Ascending aorta (tissue), 2 donors: ENCODE measurements around the gene PGAP3. TPM values are rescaled to one million over a fixed set of nuclear protein-coding genes. Genes with fewer than 3 reads are reported as not detected.

Experiments
- DNase-seq, 2 donors: peaks; one replicate each; pipeline ENCODE4 v3.0.0-alpha.2; 2019; ENCODE audit warnings: low spot score in 2 of 2
- H3K27ac ChIP-seq, 2 donors: fragments of 200-600 bp; sonication (generic); one replicate each; pipeline ENCODE4 v1.5.1; 2016 to 2017; ENCODE audit warnings: mild to moderate bottlenecking in 1 of 2
- H3K27me3 ChIP-seq: fragments of 200-600 bp; sonication (generic); one replicate; pipeline ENCODE4 v1.5.1; 2017
- H3K36me3 ChIP-seq, 2 donors: fragments of 200-600 bp; sonication (generic); one replicate each; pipeline ENCODE4 v1.5.1; 2016
- H3K4me1 ChIP-seq, 2 donors: fragments of 200-600 bp; sonication (generic); one replicate each; pipeline ENCODE4 v1.5.1; 2016 to 2017; ENCODE audit warnings: mild to moderate bottlenecking in 1 of 2
- H3K4me3 ChIP-seq, 2 donors: fragments of 200-600 bp; sonication (generic); one replicate each; pipeline ENCODE4 v1.5.1; 2016 to 2017; ENCODE audit warnings: mild to moderate bottlenecking in 1 of 2
- H3K9me3 ChIP-seq, 2 donors: fragments of 200-600 bp; sonication (generic); one replicate each; pipeline ENCODE4 v1.5.1; 2016
- intact Hi-C: fragments of 100-400 bp; cut with DNase I; formaldehyde crosslinking; loops from one replicate; pipeline ENCODE4 v1.15.1; 2023
- total RNA-seq: library from RNA; depleted of rRNA; stranded (reverse); fragments of >200 nt; gene quantifications from one replicate; pipeline ENCODE4 v1.1.0, GENCODE V29; 2016
- TF ChIP-seq, protein P1 (sequence below), 3 experiments: fragments of 200-600 bp in 2 of 3; fragments of 450-650 bp in 1 of 3; sonication (generic) in 2 of 3; IDR thresholded peaks; one replicate each; pipeline ENCODE4 v1.5.1; 2016 to 2019; ENCODE audit warnings: antibody characterized with exemption in 3 of 3, mild to moderate bottlenecking in 1 of 3, moderate library complexity in 1 of 3

PGAP3 gene
- total RNA-seq, 1 donor from 2014 or later: 29.5 TPM

GRCh38 chr17:39647256-39647655 lies 40.6 kb downstream of the PGAP3 start:
- no peaks in the 10 kb centered on the region for H3K36me3 ChIP-seq
- intact Hi-C loops: no loop called here

DNA sequence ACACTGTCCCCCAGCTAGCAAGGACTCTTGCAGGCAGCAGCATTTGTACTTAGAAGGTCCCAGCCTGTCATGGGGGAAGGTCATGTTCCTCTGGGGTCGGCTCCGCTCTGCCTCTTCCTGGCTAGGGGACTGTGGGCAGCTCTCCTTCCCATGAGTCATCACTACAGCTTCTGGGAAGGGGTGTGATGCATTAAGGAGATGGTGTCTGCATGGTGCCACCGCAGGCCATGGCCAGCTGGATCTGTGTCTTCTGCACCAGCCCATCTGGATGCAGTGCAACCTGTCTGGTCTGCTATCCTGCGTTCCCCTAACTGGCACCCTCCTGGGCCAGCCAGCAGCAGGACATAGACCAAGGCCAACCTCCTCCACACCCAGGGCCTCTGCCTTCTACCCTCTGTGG lies 44.6 kb downstream of the PGAP3 start:
- Histone ChIP-seq H3K36me3 (no peaks in the 10 kb centered on the region), H3K4me1 (peaks cover 2 to 13% of the 10 kb centered on the region in 2 donors), H3K27ac (no peak overlapping the region), H3K9me3 (no peaks in the 10 kb centered on the region), H3K27me3 (no peaks in the 10 kb centered on the region), H3K4me3 (no peak overlapping the region)
- no peak for DNase-seq
- TF ChIP-seq, protein P1, sequence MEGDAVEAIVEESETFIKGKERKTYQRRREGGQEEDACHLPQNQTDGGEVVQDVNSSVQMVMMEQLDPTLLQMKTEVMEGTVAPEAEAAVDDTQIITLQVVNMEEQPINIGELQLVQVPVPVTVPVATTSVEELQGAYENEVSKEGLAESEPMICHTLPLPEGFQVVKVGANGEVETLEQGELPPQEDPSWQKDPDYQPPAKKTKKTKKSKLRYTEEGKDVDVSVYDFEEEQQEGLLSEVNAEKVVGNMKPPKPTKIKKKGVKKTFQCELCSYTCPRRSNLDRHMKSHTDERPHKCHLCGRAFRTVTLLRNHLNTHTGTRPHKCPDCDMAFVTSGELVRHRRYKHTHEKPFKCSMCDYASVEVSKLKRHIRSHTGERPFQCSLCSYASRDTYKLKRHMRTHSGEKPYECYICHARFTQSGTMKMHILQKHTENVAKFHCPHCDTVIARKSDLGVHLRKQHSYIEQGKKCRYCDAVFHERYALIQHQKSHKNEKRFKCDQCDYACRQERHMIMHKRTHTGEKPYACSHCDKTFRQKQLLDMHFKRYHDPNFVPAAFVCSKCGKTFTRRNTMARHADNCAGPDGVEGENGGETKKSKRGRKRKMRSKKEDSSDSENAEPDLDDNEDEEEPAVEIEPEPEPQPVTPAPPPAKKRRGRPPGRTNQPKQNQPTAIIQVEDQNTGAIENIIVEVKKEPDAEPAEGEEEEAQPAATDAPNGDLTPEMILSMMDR (IDR thresholded peaks at IDR 0.05): no peak
- intact Hi-C loops: no loop called here

More at GRCh38 chr17:39647256-39647655, 40.6 kb downstream of the PGAP3 start:
- no peak overlapping the region for H3K4me3 ChIP-seq
- no peaks in the 10 kb centered on the region for H3K9me3 ChIP-seq
- no peaks in the 10 kb centered on the region for H3K27me3 ChIP-seq
- no peak overlapping the region for H3K27ac ChIP-seq
- no peak for DNase-seq
- no peaks in the 10 kb centered on the region for H3K4me1 ChIP-seq
- TF ChIP-seq, protein P1 (IDR thresholded peaks at IDR 0.05): no peak

- Histone ChIP-seq H3K4me3 (no peak overlapping the region), H3K4me1 (peaks cover 6 to 18% of the 10 kb centered on the region in 2 donors), H3K27ac (no peak overlapping the region), H3K36me3 (no peaks in the 10 kb centered on the region), H3K9me3 (no peaks in the 10 kb centered on the region), H3K27me3 (no peaks in the 10 kb centered on the region)
- TF ChIP-seq, protein P1 (IDR thresholded peaks at IDR 0.05): no peak
- no peak for DNase-seq
- intact Hi-C loops: no loop called here
Measured at GRCh38 chr17:39642291-39643074, 45.4 kb downstream of the PGAP3 start.

- Histone ChIP-seq H3K9me3 (no peaks in the 10 kb centered on the region), H3K4me1 (peaks cover 6 to 18% of the 10 kb centered on the region in 2 donors), H3K27ac (no peak overlapping the region), H3K27me3 (no peaks in the 10 kb centered on the region), H3K4me3 (no peak overlapping the region), H3K36me3 (no peaks in the 10 kb centered on the region)
- no peak for DNase-seq
- TF ChIP-seq, protein P1 (IDR thresholded peaks at IDR 0.05): no peak
- intact Hi-C loops: no loop called here
Measured at GRCh38 chr17:39641883-39642282, 46.0 kb downstream of the PGAP3 start.

- intact Hi-C loops: no loop called here
- Histone ChIP-seq H3K27me3 (no peaks in the 10 kb centered on the region), H3K27ac (no peak overlapping the region), H3K4me3 (no peak overlapping the region), H3K36me3 (no peaks in the 10 kb centered on the region), H3K4me1 (peaks cover 11 to 25% of the 10 kb centered on the region in 2 donors), H3K9me3 (no peaks in the 10 kb centered on the region)
- TF ChIP-seq, protein P1 (IDR thresholded peaks at IDR 0.05): no peak
- DNase-seq: no peak
Measured at GRCh38 chr17:39641097-39641496, 46.8 kb downstream of the PGAP3 start.
